DOHH2 (cell line): Measurements from ENCODE around the gene MRPS23.

ENCODE experiments used
- H3F3A ChIP-seq: fragments of 200-600 bp; sonication (generic), shearing (Covaris generic); 2 replicates; pipeline ENCODE4 v1.6.0; 2016; ENCODE audit warnings: antibody characterized with exemption, mild to moderate bottlenecking; ENCODE audit not compliant: control insufficient read depth, insufficient read depth
- H3K27ac ChIP-seq: fragments of 200-600 bp; sonication (generic); 2 replicates; pipeline ENCODE4 v1.5.1; 2014; ENCODE audit warnings: low read depth, mild to moderate bottlenecking, low read length, moderate library complexity
- H3K27me3 ChIP-seq: fragments of 200-600 bp; sonication (generic); 2 replicates; pipeline ENCODE4 v1.6.1; 2014; ENCODE audit warnings: mild to moderate bottlenecking, low read length, mixed read lengths; ENCODE audit not compliant: control insufficient read depth
- H3K36me3 ChIP-seq: fragments of 200-600 bp; sonication (generic); 2 replicates; pipeline ENCODE4 v1.6.1; 2014; ENCODE audit warnings: mild to moderate bottlenecking, low read length, moderate library complexity, mixed read lengths; ENCODE audit not compliant: control insufficient read depth
- H3K4me1 ChIP-seq: fragments of 200-600 bp; sonication (generic); 2 replicates; pipeline ENCODE4 v1.6.1; 2014; ENCODE audit warnings: mild to moderate bottlenecking, low read length, mixed read lengths; ENCODE audit not compliant: control insufficient read depth
- H3K4me2 ChIP-seq: fragments of 200-600 bp; sonication (generic); 2 replicates; pipeline ENCODE4 v1.6.0; 2014; ENCODE audit warnings: mild to moderate bottlenecking, low read length, moderate library complexity
- H3K4me3 ChIP-seq: fragments of 200-600 bp; sonication (generic); 2 replicates; pipeline ENCODE4 v1.5.1; 2014; ENCODE audit warnings: mild to moderate bottlenecking, low read length, mixed read lengths
- H3K79me2 ChIP-seq: fragments of 200-600 bp; sonication (generic); 2 replicates; pipeline ENCODE4 v1.6.1; 2014; ENCODE audit warnings: mild to moderate bottlenecking, low read length, mixed read lengths; ENCODE audit not compliant: control insufficient read depth
- H3K9me2 ChIP-seq: fragments of 200-600 bp; sonication (generic); replicated peaks from 2 replicates; pipeline ENCODE4 v1.6.1; 2014; ENCODE audit warnings: mild to moderate bottlenecking, low read length, mixed read lengths; ENCODE audit not compliant: control insufficient read depth
- H3K9me3 ChIP-seq: fragments of 200-600 bp; sonication (generic); 2 replicates; pipeline ENCODE4 v1.6.1; 2014; ENCODE audit warnings: antibody characterized with exemption, low read length, mixed read lengths; ENCODE audit not compliant: control insufficient read depth, insufficient read depth
- H4K20me1 ChIP-seq: fragments of 200-600 bp; sonication (generic); 2 replicates; pipeline ENCODE4 v1.6.0; 2014; ENCODE audit warnings: low read depth, mild to moderate bottlenecking, antibody characterized with exemption, low read length, moderate library complexity; ENCODE audit not compliant: control insufficient read depth, insufficient read depth
- EZH2phosphoT487 ChIP-seq: fragments of 200-600 bp; sonication (generic); IDR thresholded peaks from 2 replicates; pipeline ENCODE4 v1.6.1; 2017; ENCODE audit warnings: borderline replicate concordance, mild to moderate bottlenecking, antibody characterized with exemption, low read length, moderate library complexity, mixed read lengths
- TF ChIP-seq, protein P1 (sequence below): fragments of 200-600 bp; sonication (generic); IDR thresholded peaks from one replicate; pipeline ENCODE4 v1.5.1; 2014; ENCODE audit warnings: antibody characterized with exemption, mild to moderate bottlenecking, low read depth, low read length; ENCODE audit not compliant: poor library complexity, severe bottlenecking

Gene MRPS23

DNA sequence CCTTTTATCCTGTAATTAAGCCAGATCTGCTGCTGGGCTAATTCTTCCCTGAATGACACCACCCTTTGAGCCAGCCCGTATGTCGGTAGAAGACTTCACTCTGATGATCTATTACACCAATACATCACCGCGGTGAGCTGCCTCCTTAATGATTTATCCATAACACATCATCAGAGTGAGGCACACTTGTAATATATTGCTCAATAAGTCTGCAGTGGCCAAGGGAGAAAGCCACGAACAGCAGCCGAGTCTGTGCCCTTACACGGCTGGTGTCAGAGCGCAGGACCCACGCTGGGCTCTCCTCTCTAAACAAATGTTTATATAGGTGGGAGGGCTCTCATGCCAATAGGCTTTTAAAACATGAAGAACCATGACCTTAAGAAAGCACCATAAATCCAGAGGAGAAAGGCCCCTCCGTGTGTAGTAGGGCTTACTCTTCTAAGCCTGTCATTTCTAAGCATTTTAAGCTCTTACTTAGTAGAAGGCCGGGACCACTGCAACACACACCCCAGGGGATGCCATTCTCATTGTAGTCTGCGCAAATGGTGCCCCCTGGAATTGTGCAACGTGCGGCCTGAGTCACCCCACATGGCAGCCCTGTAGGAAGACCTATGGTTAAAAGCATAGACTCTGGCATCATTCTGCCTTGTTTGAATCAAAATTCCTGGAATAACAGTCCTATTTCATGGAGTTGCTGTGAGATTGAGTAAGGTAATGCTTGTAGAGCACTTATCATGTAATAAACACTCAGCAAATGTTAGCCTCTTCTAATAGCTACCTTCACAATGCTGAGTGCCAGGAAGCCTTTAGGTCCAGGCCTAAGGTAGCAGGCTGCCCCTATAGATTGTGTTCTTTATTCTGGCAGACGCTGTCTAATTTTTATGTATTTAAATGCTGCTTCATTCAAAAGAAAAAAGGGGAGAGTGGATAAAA lies 26.1 kb downstream of the MRPS23 start:
- no peaks in the 10 kb centered on the region for H3K9me3 ChIP-seq
- peaks cover 14% of the 10 kb centered on the region for H3K27me3 ChIP-seq
- H3F3A ChIP-seq: no peaks in the 10 kb centered on the region
- H3K36me3 ChIP-seq: no peaks in the 10 kb centered on the region
- H3K4me2 ChIP-seq: no peak overlapping the region
- no peaks in the 10 kb centered on the region for H4K20me1 ChIP-seq
- no peaks in the 10 kb centered on the region for H3K4me1 ChIP-seq
- no peaks in the 10 kb centered on the region for H3K9me2 ChIP-seq
- no peak for TF ChIP-seq EZH2phosphoT487
- TF ChIP-seq, protein P1, sequence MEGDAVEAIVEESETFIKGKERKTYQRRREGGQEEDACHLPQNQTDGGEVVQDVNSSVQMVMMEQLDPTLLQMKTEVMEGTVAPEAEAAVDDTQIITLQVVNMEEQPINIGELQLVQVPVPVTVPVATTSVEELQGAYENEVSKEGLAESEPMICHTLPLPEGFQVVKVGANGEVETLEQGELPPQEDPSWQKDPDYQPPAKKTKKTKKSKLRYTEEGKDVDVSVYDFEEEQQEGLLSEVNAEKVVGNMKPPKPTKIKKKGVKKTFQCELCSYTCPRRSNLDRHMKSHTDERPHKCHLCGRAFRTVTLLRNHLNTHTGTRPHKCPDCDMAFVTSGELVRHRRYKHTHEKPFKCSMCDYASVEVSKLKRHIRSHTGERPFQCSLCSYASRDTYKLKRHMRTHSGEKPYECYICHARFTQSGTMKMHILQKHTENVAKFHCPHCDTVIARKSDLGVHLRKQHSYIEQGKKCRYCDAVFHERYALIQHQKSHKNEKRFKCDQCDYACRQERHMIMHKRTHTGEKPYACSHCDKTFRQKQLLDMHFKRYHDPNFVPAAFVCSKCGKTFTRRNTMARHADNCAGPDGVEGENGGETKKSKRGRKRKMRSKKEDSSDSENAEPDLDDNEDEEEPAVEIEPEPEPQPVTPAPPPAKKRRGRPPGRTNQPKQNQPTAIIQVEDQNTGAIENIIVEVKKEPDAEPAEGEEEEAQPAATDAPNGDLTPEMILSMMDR: no peak
- no peaks in the 10 kb centered on the region for H3K79me2 ChIP-seq
- H3K27ac ChIP-seq: no peak overlapping the region
- no peak overlapping the region for H3K4me3 ChIP-seq

DNA sequence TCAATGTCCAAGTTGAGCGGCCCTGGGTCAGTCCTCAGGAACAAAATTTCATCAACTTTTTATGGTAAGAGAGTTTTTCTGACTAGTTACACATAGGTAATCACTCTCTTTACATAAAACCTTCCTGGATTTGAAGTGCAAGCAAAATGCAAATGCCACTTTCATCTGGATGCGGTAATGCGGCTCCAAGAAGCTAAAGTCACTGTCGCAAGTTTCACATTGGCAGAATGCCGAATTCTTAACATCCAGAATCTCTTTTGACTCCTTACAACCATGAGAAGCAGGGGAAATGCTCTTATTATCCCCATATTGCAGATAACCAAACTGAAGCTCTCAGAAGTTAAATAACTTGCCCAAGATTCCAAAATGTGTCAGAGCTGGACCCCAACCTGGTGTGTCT lies 30.0 kb downstream of the MRPS23 start:
- Histone ChIP-seq H3K4me1 (no peaks in the 10 kb centered on the region), H3K4me3 (no peak overlapping the region), H3K27me3 (peaks cover 28% of the 10 kb centered on the region), H3K27ac (no peak overlapping the region), H3F3A (no peaks in the 10 kb centered on the region), H3K36me3 (no peaks in the 10 kb centered on the region), H3K9me3 (no peaks in the 10 kb centered on the region), H4K20me1 (no peaks in the 10 kb centered on the region), H3K9me2 (no peaks in the 10 kb centered on the region), H3K79me2 (no peaks in the 10 kb centered on the region), H3K4me2 (no peak overlapping the region)
- TF ChIP-seq, protein P1: no peak
- TF ChIP-seq EZH2phosphoT487: no peak

DNA sequence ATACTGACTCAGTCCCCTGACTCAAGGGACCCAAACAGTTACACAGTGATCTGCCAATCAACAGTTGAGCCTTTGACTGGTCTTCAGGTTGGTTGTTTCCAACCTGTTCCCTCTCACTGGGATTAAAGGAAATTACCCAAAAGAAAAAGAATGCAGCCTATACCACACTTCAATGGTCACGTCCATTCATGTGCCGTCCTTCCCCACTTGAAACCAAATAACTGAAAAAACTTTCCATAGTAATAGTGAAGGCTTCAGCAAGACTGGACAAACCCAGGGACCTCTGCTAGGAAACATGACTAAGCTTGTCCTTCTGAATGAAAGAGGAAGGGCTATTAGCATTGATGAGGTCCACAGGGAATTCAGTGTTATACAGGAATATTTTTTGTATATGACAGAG lies 30.6 kb downstream of the MRPS23 start:
- no peaks in the 10 kb centered on the region for H4K20me1 ChIP-seq
- no peaks in the 10 kb centered on the region for H3K4me1 ChIP-seq
- peaks cover 30% of the 10 kb centered on the region for H3K27me3 ChIP-seq

More for the DNA sequence above, 30.6 kb downstream of the MRPS23 start:
- no peaks in the 10 kb centered on the region for H3F3A ChIP-seq
- no peak overlapping the region for H3K4me2 ChIP-seq
- H3K27ac ChIP-seq: no peak overlapping the region
- H3K79me2 ChIP-seq: no peaks in the 10 kb centered on the region
- no peaks in the 10 kb centered on the region for H3K36me3 ChIP-seq
- no peaks in the 10 kb centered on the region for H3K9me3 ChIP-seq
- TF ChIP-seq, protein P1: no peak
- no peak for TF ChIP-seq EZH2phosphoT487
- H3K9me2 ChIP-seq: no peaks in the 10 kb centered on the region
- H3K4me3 ChIP-seq: no peak overlapping the region
